ENCODE results near the gene SLC6A4.
"Not testable (repeated sequence)": the region's sequence is repeated elsewhere in the genome, so short reads cannot be mapped to it uniquely, and the experiment has no call there.

SLC6A4 gene

DNA sequence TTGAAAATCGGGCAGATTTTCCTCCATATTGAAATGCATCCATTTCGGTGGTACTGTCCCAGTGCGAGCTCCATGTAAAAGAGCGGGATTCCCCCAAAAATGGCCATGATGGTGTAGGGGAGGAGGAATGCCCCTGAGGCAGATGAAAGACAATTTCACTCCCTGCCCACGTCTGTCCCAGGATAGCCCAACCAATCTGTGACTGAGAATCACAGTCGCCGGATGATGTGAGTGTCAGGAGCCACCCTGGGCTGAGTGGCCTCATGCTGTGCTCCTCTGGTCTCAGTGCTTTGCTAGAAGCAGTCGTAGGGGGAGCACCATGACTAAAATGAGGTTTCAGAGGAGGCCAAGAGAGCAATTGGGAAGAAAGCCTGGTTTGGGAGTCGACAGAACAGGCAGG, 16.7 kb downstream of the SLC6A4 start:
- DNase-seq: no peak

GRCh38 chr17:30217746-30218245, 17.7 kb downstream of the SLC6A4 start:
- no peak for DNase-seq

- no peak for DNase-seq
Observed at GRCh38 chr17:30217054-30217453, 18.4 kb downstream of the SLC6A4 start.

DNA sequence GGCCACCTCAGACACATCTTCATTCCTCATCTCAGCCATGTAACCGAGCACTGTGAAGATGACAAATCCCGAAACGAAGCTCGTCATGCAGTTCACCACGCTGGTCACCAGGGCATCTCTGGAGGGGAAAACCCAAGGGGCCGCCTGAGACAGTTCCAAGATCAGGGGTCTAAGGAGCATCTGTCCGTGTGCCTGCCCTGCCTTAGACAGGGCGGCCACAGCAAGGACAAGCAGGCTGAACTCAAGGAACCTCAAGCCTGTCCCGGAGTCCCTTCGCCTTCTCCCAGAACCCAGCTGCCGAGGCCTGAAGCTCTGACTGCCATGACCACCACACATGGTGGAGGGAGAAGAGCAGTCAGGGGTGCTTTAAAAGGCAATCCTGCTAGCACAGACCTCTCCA, 22.7 kb downstream of the SLC6A4 start:
- DNase-seq: no peak

DNA sequence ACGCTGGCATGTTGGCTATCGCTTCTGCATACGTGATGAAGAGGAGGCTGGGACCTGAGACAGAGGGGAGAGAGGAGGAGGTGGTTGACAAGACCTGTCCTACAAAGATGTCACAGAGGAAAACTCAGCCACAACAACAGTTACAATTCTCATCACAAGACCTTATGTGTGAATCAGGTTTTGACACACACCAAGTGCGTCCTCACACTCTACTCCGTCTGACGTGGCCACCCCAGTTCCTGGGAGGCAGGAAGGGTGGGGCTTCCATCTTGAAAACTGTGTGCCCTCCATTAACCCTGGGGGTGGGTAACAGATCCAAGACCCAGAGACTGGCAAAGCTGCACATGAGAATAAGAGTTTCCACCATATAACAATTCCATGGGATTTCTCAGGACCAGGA, 24.1 kb downstream of the SLC6A4 start:
- DNase-seq: no peak

DNA sequence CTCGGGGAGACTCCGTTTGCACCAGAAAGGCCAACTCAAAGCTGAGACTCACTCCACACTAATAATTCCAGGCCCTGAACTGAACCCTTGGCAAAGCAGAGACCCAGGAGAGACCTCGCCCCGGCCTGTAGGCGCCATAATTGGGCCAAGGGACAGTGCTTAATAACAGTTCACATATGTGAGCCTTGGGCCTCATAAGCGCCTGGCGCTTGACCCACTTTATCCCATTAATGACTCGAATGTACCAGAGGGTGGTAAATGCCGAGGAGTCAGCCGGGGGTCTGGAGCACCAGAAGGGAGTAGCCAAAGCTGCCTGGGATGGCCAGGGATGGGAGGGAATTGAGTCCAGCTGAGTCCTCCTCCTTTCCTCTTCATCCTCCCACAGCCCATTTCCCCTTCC, 24.6 kb downstream of the SLC6A4 start:
- no peak for DNase-seq

- no peak for DNase-seq
Observed at GRCh38 chr17:30210366-30210765, 25.1 kb downstream of the SLC6A4 start.

DNA sequence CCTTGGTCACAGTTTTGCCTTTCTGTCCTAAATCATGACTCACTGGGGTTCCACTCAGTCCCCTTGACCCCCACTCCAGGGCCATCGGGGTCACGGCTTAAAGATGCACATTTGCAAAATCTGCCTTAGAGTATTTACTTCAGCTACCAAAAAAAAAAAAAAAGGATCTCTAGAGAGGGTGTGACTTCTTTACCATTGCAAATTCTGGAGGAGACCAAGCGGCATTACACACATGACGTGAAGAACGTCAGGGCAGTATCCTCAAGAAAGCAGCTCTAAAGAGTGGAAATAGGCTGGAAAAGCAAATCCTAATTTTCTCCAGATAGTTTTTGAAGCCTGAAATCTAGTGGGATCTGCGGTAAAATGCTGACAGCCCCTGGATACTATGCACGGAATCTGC, 25.6 kb downstream of the SLC6A4 start:
- DNase-seq: no peak

- no peak for DNase-seq
Observed at GRCh38 chr17:30208214-30208613, 27.3 kb downstream of the SLC6A4 start.

DNA sequence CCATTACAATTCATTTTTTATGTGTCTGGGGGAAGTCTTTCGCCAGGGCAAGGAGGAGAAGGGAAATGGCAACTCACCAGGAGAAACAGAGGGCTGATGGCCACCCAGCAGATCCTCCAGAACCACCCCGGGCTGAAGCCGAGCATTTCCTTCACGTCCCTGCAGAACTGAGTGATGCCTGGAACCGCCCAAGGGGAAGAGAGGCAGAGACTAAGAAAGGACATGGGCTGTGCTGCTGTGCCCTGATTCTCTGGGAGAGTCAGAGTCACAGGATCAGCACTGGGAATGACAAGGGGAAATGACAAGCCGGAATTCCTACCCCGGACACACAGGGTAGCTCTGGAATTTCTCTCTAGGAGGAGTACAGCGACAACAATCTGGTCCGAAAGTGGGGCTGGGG, 27.8 kb downstream of the SLC6A4 start:
- DNase-seq: no peak

DNA sequence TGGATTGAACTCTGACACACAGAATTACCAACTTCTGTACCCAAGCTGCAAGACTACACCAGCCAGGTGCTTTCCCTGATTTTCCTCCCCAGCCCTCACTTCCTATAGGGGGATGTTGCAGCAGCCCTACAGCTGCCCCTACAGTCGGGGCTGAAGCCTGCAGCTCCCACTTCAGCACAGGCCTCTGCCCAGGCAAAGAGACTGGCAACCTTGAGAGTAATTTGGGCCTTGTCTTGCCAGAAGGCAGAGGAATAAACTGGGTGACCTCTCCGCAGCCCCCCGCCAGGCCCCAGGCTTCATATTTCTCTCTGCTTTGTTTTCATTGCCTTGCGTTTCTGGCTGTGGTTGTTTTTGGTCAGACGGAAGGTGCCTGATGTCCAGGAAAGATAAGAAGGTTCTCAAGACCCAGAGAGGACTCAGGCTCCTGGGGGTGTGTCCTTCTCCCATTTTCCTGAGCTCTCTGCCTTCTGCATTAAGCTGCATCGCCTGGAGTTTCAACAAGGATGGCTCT, 32.0 kb downstream of the SLC6A4 start:
- no peak for DNase-seq

GRCh38 chr17:30200656-30201055, 34.8 kb downstream of the SLC6A4 start:
- DNase-seq: not testable (repeated sequence)

DNA sequence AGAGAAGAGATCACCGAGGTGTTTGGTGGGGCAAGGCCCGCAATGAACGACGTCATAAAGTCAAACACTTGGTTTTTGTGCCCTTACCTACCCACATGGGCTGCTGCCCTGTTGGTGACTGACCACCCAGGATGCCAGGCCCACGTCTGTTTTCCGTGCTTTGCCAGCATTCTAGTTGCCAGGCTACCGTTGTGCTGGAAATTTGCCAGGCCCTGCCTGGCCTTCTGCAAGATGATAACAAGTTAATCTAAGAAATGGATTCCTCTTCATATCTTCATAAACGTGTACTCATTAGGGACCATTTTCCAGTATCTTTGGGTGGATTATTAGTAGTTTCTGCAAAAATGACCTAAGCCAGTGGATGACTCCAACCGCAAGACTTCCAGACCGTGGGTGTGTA, 35.4 kb downstream of the SLC6A4 start:
- no peak for DNase-seq

- DNase-seq: no peak
Observed at GRCh38 chr17:30199600-30199999, 35.9 kb downstream of the SLC6A4 start.

GRCh38 chr17:30197416-30197815, 38.1 kb downstream of the SLC6A4 start:
- no peak for DNase-seq

DNA sequence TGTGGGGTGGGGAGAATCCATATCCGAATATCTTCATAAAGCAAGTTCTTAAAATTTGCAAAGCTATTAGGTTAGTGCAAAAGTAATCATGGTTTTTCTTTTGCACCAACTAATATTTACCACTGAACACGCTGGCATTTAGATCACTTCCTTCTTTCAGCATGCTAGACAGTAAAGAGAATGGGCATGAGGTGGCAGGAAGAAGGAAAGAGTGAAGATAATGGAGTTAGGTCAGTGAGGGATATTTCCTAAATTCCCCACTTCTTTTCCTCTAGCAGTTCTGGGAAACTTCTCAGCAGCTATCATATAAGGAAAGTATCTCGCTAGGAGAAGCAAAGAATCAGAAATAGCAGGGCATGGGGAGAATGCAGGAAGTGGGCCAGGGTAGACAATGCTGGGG, 39.0 kb downstream of the SLC6A4 start:
- peak in 1 of 2 experiments; percentile 7 for DNase-seq

DNA sequence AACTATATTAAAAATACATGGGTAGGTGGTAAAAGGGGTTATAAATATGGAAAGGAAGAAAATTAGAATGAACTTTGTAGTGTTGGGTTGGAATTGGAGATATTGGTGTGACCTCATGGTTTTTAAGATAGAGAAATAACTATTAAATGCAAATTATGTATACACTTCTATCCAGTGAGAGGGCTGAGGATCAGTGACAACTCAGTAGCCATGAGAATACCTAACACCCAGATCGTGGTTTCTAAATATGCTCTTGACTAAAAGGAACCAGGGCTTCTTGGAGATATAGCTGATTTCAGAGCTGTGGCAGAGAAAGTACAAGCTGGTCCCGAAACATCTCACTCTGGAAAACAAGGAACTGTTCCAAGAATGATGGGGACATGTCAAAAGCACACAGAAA, 44.4 kb downstream of the SLC6A4 start:
- DNase-seq: no peak

GRCh38 chr17:30188211-30188939, 47.1 kb downstream of the SLC6A4 start:
- DNase-seq: no peak

GRCh38 chr17:30187573-30187972, 47.9 kb downstream of the SLC6A4 start:
- DNase-seq: no peak

DNA sequence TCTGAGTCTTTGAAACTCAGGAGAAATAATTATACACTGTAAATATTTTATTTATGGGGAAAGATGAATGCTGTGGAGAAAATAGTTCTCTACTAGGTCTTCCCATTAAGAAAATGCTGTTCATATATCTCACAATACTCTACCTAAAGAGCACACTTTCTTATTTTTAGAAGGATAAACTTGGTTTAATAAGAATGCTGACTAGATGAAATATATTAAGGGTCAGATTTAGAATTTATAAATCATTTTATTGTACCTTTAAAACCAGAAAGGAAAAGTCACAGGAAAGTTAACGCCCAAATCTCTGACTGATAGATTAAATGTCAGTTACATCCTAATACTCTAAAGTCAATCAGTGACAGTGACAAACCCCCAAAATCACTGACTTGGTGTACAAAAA, 48.7 kb downstream of the SLC6A4 start:
- no peak for DNase-seq

- no peak for DNase-seq
Observed at GRCh38 chr17:30176855-30177254, 58.6 kb downstream of the SLC6A4 start.

DNA sequence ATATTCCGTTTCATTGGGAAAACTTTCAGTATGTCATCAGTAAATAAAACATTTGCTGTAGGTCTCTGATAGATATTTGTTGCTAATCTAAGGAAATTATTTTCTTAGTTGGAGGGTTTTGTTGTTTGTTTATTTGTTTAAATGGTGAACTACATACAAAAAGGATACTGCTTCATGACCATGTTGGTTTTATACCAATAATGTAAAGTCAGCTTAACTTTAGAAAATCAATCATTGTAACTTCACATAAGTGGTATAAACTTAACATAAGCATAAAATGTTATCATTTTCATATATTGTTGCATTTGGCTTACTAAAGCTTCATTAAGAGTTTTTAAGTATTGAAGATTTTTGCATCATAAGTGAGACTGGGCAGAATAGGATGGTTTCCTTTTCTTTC, 60.9 kb downstream of the SLC6A4 start:
- no peak for DNase-seq

DNA sequence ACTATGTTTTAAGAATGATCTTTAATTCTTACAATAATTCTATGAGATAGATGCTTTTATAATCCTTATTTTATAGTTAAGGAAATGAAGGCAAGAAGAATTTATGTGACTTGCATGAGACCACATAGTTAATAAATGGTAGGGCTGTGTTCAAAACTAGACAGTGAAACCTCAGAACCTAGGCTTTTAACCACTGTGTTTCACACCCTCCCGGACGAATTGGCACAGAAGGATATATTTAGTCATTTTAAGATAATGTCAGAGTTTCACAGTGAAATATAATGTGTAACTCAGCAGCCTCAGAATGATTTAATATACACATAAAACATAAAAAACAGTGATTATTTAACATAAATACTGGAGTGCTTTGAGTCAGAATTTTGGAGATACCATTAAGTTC, 61.8 kb downstream of the SLC6A4 start:
- DNase-seq: no peak

DNA sequence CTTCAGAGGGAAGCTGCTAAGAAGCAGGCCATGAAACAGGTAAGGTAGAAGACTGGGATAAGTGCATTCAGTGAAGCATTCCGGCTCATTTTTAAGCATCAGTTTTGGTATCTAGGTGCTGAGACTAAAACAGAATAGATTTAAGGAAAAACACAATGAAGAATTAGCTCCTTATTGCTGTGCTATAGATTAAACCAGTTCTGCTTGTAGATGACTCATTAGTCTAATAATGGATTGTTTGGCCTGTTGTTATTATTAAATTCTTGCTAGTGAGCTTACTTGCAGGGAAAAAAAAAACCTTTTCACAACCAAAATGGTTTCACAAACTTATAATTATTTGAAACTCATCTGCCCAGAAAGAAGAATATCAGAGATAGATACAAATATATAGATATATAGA, 62.9 kb downstream of the SLC6A4 start:
- no peak for DNase-seq

GRCh38 chr17:30170415-30170987, 65.0 kb downstream of the SLC6A4 start:
- no peak for DNase-seq
